ENCODE results near the gene CRACR2B.

DNA sequence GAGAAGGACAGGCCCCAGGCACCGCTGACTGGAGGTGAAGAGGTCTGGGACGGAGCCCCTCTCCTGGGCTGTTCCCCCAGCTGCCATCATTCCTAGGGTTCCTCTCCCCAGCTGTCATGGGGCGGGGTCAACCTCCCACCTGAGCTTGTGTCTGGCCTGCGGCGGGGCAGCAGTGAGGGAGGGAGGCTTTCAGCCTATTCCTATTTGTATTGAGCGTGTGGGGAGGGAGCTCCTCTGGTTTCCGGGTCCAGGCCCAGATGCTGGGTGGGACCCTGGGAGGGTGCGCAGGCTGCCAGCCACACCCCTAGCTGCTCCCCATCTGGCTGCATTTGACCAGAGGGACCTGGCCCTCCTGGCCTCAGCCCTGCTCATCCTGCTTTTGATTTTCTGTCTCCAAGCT, 28.7 kb downstream of the CRACR2B start:
- TF ChIP-seq, protein P1, sequence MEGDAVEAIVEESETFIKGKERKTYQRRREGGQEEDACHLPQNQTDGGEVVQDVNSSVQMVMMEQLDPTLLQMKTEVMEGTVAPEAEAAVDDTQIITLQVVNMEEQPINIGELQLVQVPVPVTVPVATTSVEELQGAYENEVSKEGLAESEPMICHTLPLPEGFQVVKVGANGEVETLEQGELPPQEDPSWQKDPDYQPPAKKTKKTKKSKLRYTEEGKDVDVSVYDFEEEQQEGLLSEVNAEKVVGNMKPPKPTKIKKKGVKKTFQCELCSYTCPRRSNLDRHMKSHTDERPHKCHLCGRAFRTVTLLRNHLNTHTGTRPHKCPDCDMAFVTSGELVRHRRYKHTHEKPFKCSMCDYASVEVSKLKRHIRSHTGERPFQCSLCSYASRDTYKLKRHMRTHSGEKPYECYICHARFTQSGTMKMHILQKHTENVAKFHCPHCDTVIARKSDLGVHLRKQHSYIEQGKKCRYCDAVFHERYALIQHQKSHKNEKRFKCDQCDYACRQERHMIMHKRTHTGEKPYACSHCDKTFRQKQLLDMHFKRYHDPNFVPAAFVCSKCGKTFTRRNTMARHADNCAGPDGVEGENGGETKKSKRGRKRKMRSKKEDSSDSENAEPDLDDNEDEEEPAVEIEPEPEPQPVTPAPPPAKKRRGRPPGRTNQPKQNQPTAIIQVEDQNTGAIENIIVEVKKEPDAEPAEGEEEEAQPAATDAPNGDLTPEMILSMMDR (conservative IDR thresholded peaks at IDR 0.05; ENCODE audit: low read length), result no peak
- TF ChIP-seq EZH2phosphoT487 (IDR thresholded peaks at IDR 0.05; ENCODE audit: borderline replicate concordance), result no peak

Data from Loucy (cell line).